Measurements from ENCODE around the gene TMEM198. TPM values are rescaled to one million over a fixed set of nuclear protein-coding genes. Genes with fewer than 3 reads are reported as not detected.

The TMEM198 gene
- total and polyA plus RNA-seq, 9 of the 15 experiments (the other 6 are each of a cell fraction or from before 2014, with no cell fraction given) = 0.03 to 3.8 (median 1.0) TPM

DNA sequence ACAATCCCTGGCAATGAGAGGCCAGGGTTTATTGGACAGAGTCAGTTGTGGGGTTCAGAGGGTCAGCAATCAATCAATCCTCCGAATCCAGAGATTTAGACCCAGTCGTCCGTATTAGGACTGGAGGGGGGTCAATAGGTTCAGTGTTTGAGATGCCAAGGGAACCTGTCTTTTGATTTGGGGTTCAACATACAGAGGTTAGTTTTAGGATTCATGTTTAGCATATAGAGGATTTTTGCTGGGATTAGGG, 44.8 kb upstream of the TMEM198 start:
- Histone ChIP-seq H3K36me3 (ENCODE audit: control insufficient read depth, insufficient read depth, low read length) (peaks cover 13% of the 10 kb centered on the region; the same call in 2 of the 3 replicates), H2AFZ (ENCODE audit: low read depth, low read length) (no peak overlapping the region; the same call in 1 of the 2 replicates), H3K4me1 (replicated peaks in 1 of 2; ENCODE audit: control insufficient read depth in 2 of 2, insufficient read depth in 2 of 2, low read length in 2 of 2) (peaks cover 47 to 60% of the 10 kb centered on the region in 2 experiments)
- peak; percentile 6 for TF ChIP-seq TBP (optimal IDR thresholded peaks at IDR 0.05; ENCODE audit: low read depth, low read length)
- TF ChIP-seq NCOA4 (IDR thresholded peaks at IDR 0.05; ENCODE audit: partially characterized antibody) = no peak
- TF ChIP-seq ZNF766 (CRISPR knock-in tag; conservative IDR thresholded peaks at IDR 0.05) = 0 out of 2 replicates have a peak, but pooled peaks have one; percentile 9
- TF ChIP-seq, protein P1, sequence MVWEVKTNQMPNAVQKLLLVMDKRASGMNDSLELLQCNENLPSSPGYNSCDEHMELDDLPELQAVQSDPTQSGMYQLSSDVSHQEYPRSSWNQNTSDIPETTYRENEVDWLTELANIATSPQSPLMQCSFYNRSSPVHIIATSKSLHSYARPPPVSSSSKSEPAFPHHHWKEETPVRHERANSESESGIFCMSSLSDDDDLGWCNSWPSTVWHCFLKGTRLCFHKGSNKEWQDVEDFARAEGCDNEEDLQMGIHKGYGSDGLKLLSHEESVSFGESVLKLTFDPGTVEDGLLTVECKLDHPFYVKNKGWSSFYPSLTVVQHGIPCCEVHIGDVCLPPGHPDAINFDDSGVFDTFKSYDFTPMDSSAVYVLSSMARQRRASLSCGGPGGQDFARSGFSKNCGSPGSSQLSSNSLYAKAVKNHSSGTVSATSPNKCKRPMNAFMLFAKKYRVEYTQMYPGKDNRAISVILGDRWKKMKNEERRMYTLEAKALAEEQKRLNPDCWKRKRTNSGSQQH (CRISPR knock-in tag; IDR thresholded peaks at IDR 0.05) = no peak
- peak; percentile 58 for TF ChIP-seq MEIS2 (IDR thresholded peaks at IDR 0.05; ENCODE audit: partially characterized antibody)
- 0 out of 2 replicates have a peak, but pooled peaks have one; percentile 9 for TF ChIP-seq PML (IDR thresholded peaks at IDR 0.05; ENCODE audit: low read length)
- TF ChIP-seq, protein P2, sequence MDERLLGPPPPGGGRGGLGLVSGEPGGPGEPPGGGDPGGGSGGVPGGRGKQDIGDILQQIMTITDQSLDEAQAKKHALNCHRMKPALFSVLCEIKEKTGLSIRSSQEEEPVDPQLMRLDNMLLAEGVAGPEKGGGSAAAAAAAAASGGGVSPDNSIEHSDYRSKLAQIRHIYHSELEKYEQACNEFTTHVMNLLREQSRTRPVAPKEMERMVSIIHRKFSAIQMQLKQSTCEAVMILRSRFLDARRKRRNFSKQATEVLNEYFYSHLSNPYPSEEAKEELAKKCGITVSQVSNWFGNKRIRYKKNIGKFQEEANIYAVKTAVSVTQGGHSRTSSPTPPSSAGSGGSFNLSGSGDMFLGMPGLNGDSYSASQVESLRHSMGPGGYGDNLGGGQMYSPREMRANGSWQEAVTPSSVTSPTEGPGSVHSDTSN (CRISPR knock-in tag; IDR thresholded peaks at IDR 0.05; ENCODE audit: low read depth) = no peak
- TF ChIP-seq, protein P2 (tag; conservative IDR thresholded peaks at IDR 0.05; ENCODE audit: low read depth) = peak; percentile 51; the same call in 1 of the 2 replicates
- peak in 1 of 2 experiments; percentile 57; a peak in 2 of 4 replicates for TF ChIP-seq KDM1A (IDR thresholded peaks at IDR 0.05)
- TF ChIP-seq, protein P3, sequence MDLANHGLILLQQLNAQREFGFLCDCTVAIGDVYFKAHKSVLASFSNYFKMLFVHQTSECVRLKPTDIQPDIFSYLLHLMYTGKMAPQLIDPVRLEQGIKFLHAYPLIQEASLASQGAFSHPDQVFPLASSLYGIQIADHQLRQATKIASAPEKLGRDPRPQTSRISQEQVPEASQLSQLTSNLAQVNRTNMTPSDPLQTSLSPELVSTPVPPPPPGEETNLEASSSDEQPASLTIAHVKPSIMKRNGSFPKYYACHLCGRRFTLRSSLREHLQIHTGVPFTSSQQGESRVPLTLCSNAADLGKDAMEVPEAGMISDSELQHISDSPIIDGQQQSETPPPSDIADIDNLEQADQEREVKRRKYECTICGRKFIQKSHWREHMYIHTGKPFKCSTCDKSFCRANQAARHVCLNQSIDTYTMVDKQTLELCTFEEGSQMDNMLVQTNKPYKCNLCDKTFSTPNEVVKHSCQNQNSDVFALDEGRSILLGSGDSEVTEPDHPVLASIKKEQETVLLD (IDR thresholded peaks at IDR 0.05) = no peak
- no peak for TF ChIP-seq ZNF3 (CRISPR knock-in tag; IDR thresholded peaks at IDR 0.05)
- TF ChIP-seq HDAC6 (IDR thresholded peaks at IDR 0.05; ENCODE audit: low read depth, low read length) = no peak
- TF ChIP-seq DDX20 (tag; IDR thresholded peaks at IDR 0.05; ENCODE audit: low read depth) = no peak
- TF ChIP-seq HDAC1 (IDR thresholded peaks at IDR 0.05) = peak in 1 of 2 experiments; percentile 4; a peak in 1 of 4 replicates
- no peak for TF ChIP-seq ZNF212 (CRISPR knock-in tag; IDR thresholded peaks at IDR 0.05)
- no peak for TF ChIP-seq HIVEP1 (CRISPR knock-in tag; IDR thresholded peaks at IDR 0.05)
- no peak for TF ChIP-seq CEBPG (CRISPR knock-in tag; IDR thresholded peaks at IDR 0.05)
- no peak for TF ChIP-seq CEBPG (tag; conservative IDR thresholded peaks at IDR 0.05 in 1 of 2, IDR thresholded peaks at IDR 0.05 in 1 of 2)
- no peak for TF ChIP-seq KDM4B (IDR thresholded peaks at IDR 0.05; ENCODE audit: borderline replicate concordance in 2 of 2, low read depth in 1 of 2)

More for the DNA sequence above, 44.8 kb upstream of the TMEM198 start:
- Histone ChIP-seq H3K79me2 (ENCODE audit: control insufficient read depth, insufficient read depth, low read length) (peaks cover 56% of the 10 kb centered on the region), H3K9ac (ENCODE audit: insufficient read depth in 1 of 2, low read depth in 2 of 2, low read length in 2 of 2) (peak overlapping the region; percentile 88 to 98), H4K20me1 (replicated peaks; ENCODE audit: control insufficient read depth, insufficient read depth, low read length) (no peaks in the 10 kb centered on the region), H3K27me3 (ENCODE audit: control insufficient read depth in 2 of 2, insufficient read depth in 2 of 2, low read length in 2 of 2) (no peaks in the 10 kb centered on the region), H3K27ac (ENCODE audit: extremely low read depth, low read depth, low read length) (peak overlapping the region; percentile 95), H3K4me3 (peak overlapping the region; percentile 64), H3K4me2 (ENCODE audit: insufficient read depth, low read length) (peak overlapping the region; percentile 77), H3K9me3 (replicated peaks; ENCODE audit: control insufficient read depth, insufficient read depth, low read depth, low read length) (no peaks in the 10 kb centered on the region), H3K9me1 (ENCODE audit: control insufficient read depth, insufficient read depth, low read length) (no peaks in the 10 kb centered on the region)
- ATAC-seq = no peak
- FAIRE-seq = no peak
- TSS peak; percentile 89 for BruUV-seq (replicated peaks)
- intact Hi-C loops (cut with micrococcal nuclease) = no loop called here
- ChIA-PET CTCF (ENCODE audit: low intra/inter-chr PET ratio) (no interaction called here), POLR2A (interaction anchor here (0.6 to 4.9 kb wide), 7 partner anchors 10 to 260 kb away, joined by 3 to 37 read pairs (median 5); partner anchors contain the start of gene ASIC4)
- in situ Hi-C loops (cut with MboI) = no loop called here
- 0% methylated on average over 3 of the region's 3 CpGs for WGBS (ENCODE audit: insufficient coverage, low coverage, missing lambda C conversion rate)
- DNase-seq (ENCODE audit: extremely low read depth in 1 of 4, low spot score in 3 of 4) = no peak

All from K562 (cell line).